ENCODE data around the gene SORCS3.

- TF ChIP-seq EZH2 (IDR thresholded peaks at IDR 0.05; ENCODE audit: low read depth) (no peak), CTCF (conservative IDR thresholded peaks at IDR 0.05) (no peak)
Measured at GRCh38 chr10:104735036-104735756, 94.1 kb downstream of the SORCS3 start.
